Measurements from ENCODE around the gene DUXA. TPM values are rescaled to one million over a fixed set of nuclear protein-coding genes. Genes with fewer than 3 reads are reported as not detected.
"Not testable (repeated sequence)": the region's sequence is repeated elsewhere in the genome, so short reads cannot be mapped to it uniquely, and the experiment has no call there.

Gene DUXA
- total RNA-seq, 1 donor from 2014 or later: not detected

- Mint-ChIP-seq H3K27ac (no peak overlapping the region), H3K4me1 (ENCODE audit: low read depth) (no peaks in the 10 kb centered on the region), H3K4me3 (no peak overlapping the region), H3K9me3 (peaks cover 48% of the 10 kb centered on the region), H3K27me3 (ENCODE audit: insufficient read depth) (no peaks in the 10 kb centered on the region), H3K36me3 (ENCODE audit: low read depth) (no peaks in the 10 kb centered on the region)
- intact Hi-C loops (cut with micrococcal nuclease): no loop called here
- no peak for DNase-seq (ENCODE audit: low spot score)
These were observed 14.4 kb downstream of the DUXA start for GRCh38 chr19:57152921-57153320.

GRCh38 chr19:57141699-57142098 lies 25.6 kb downstream of the DUXA start:
- H3K4me1 Mint-ChIP-seq (ENCODE audit: low read depth): no peaks in the 10 kb centered on the region
- peaks cover 46% of the 10 kb centered on the region for H3K9me3 Mint-ChIP-seq
- peaks cover 3% of the 10 kb centered on the region for H3K36me3 Mint-ChIP-seq (ENCODE audit: low read depth)
- intact Hi-C loops (cut with micrococcal nuclease): no loop called here
- H3K27ac Mint-ChIP-seq: no peak overlapping the region
- DNase-seq (ENCODE audit: low spot score): no peak
- H3K27me3 Mint-ChIP-seq (ENCODE audit: insufficient read depth): no peaks in the 10 kb centered on the region
- no peak overlapping the region for H3K4me3 Mint-ChIP-seq

- Mint-ChIP-seq H3K27ac (no peak overlapping the region), H3K4me3 (no peak overlapping the region), H3K9me3 (peaks cover 55% of the 10 kb centered on the region), H3K27me3 (ENCODE audit: insufficient read depth) (no peaks in the 10 kb centered on the region), H3K36me3 (ENCODE audit: low read depth) (peaks cover 2% of the 10 kb centered on the region), H3K4me1 (ENCODE audit: low read depth) (no peaks in the 10 kb centered on the region)
- no peak for DNase-seq (ENCODE audit: low spot score)
- intact Hi-C loops (cut with micrococcal nuclease): no loop called here
These were observed 31.5 kb downstream of the DUXA start for GRCh38 chr19:57135797-57136196.

- intact Hi-C loops (cut with micrococcal nuclease); H3K27ac Mint-ChIP-seq; DNase-seq (ENCODE audit: low spot score); H3K4me1 Mint-ChIP-seq (ENCODE audit: low read depth); H3K36me3 Mint-ChIP-seq (ENCODE audit: low read depth); H3K27me3 Mint-ChIP-seq (ENCODE audit: insufficient read depth); H3K4me3 Mint-ChIP-seq: not testable (repeated sequence)
- peaks cover 83% of the 10 kb centered on the region for H3K9me3 Mint-ChIP-seq
These were observed 39.9 kb downstream of the DUXA start for GRCh38 chr19:57127403-57127802.

GRCh38 chr19:57123882-57124281 lies 43.4 kb downstream of the DUXA start:
- Mint-ChIP-seq H3K9me3 (peaks cover 63% of the 10 kb centered on the region), H3K27ac (no peak overlapping the region), H3K27me3 (ENCODE audit: insufficient read depth) (no peaks in the 10 kb centered on the region), H3K36me3 (ENCODE audit: low read depth) (no peaks in the 10 kb centered on the region), H3K4me1 (ENCODE audit: low read depth) (no peaks in the 10 kb centered on the region), H3K4me3 (no peak overlapping the region)
- DNase-seq (ENCODE audit: low spot score): no peak
- intact Hi-C loops (cut with micrococcal nuclease): no loop called here

- Mint-ChIP-seq H3K4me3 (no peak overlapping the region), H3K4me1 (ENCODE audit: low read depth) (no peaks in the 10 kb centered on the region), H3K36me3 (ENCODE audit: low read depth) (no peaks in the 10 kb centered on the region), H3K9me3 (peaks cover 56% of the 10 kb centered on the region), H3K27ac (no peak overlapping the region), H3K27me3 (ENCODE audit: insufficient read depth) (no peaks in the 10 kb centered on the region)
- DNase-seq (ENCODE audit: low spot score): no peak
- intact Hi-C loops (cut with micrococcal nuclease): no loop called here
These were observed 48.4 kb downstream of the DUXA start for GRCh38 chr19:57118848-57119247.

GRCh38 chr19:57113501-57113900 lies 53.8 kb downstream of the DUXA start:
- H3K4me1 Mint-ChIP-seq (ENCODE audit: low read depth); H3K36me3 Mint-ChIP-seq (ENCODE audit: low read depth); H3K4me3 Mint-ChIP-seq; H3K27ac Mint-ChIP-seq; H3K27me3 Mint-ChIP-seq (ENCODE audit: insufficient read depth); DNase-seq (ENCODE audit: low spot score): not testable (repeated sequence)
- intact Hi-C loops (cut with micrococcal nuclease): loop anchor here (5.0 kb wide), 1 partner anchor 509 kb away; no protein-coding TSS in a partner anchor
- H3K9me3 Mint-ChIP-seq: peaks cover 55% of the 10 kb centered on the region

- Mint-ChIP-seq H3K4me1 (ENCODE audit: low read depth) (no peaks in the 10 kb centered on the region), H3K9me3 (peaks cover 51% of the 10 kb centered on the region)
- intact Hi-C loops (cut with micrococcal nuclease): loop anchor here (5.0 kb wide), 1 partner anchor 511 kb away; no protein-coding TSS in a partner anchor
These were observed 56.0 kb downstream of the DUXA start for GRCh38 chr19:57111329-57111644.

GRCh38 chr19:57110592-57111328 lies 56.5 kb downstream of the DUXA start:
- H3K4me3 Mint-ChIP-seq: no peak overlapping the region
- H3K36me3 Mint-ChIP-seq (ENCODE audit: low read depth): no peaks in the 10 kb centered on the region
- H3K9me3 Mint-ChIP-seq: peaks cover 48% of the 10 kb centered on the region
- H3K4me1 Mint-ChIP-seq (ENCODE audit: low read depth): no peaks in the 10 kb centered on the region
- no peak for DNase-seq (ENCODE audit: low spot score)
- intact Hi-C loops (cut with micrococcal nuclease): loop anchor here (5.0 kb wide), 1 partner anchor 512 kb away; no protein-coding TSS in a partner anchor
- H3K27ac Mint-ChIP-seq: no peak overlapping the region
- H3K27me3 Mint-ChIP-seq (ENCODE audit: insufficient read depth): no peaks in the 10 kb centered on the region

More at GRCh38 chr19:57111329-57111644, 56.0 kb downstream of the DUXA start:
- no peak overlapping the region for H3K4me3 Mint-ChIP-seq
- H3K27ac Mint-ChIP-seq: no peak overlapping the region
- H3K27me3 Mint-ChIP-seq (ENCODE audit: insufficient read depth): no peaks in the 10 kb centered on the region
- no peak for DNase-seq (ENCODE audit: low spot score)
- no peaks in the 10 kb centered on the region for H3K36me3 Mint-ChIP-seq (ENCODE audit: low read depth)

- DNase-seq (ENCODE audit: low spot score): no peak
- H3K36me3 Mint-ChIP-seq (ENCODE audit: low read depth): no peaks in the 10 kb centered on the region
- H3K4me1 Mint-ChIP-seq (ENCODE audit: low read depth): peaks cover 6% of the 10 kb centered on the region
- H3K9me3 Mint-ChIP-seq: peaks cover 41% of the 10 kb centered on the region
- no peaks in the 10 kb centered on the region for H3K27me3 Mint-ChIP-seq (ENCODE audit: insufficient read depth)
- H3K4me3 Mint-ChIP-seq: no peak overlapping the region
- intact Hi-C loops (cut with micrococcal nuclease): no loop called here
- H3K27ac Mint-ChIP-seq: no peak overlapping the region
These were observed 60.5 kb downstream of the DUXA start for GRCh38 chr19:57106722-57107235.

- Mint-ChIP-seq H3K4me3 (no peak overlapping the region), H3K9me3 (peaks cover 35% of the 10 kb centered on the region), H3K36me3 (ENCODE audit: low read depth) (no peaks in the 10 kb centered on the region), H3K27ac (no peak overlapping the region), H3K27me3 (ENCODE audit: insufficient read depth) (no peaks in the 10 kb centered on the region), H3K4me1 (ENCODE audit: low read depth) (peaks cover 6% of the 10 kb centered on the region)
- DNase-seq (ENCODE audit: low spot score): no peak
- intact Hi-C loops (cut with micrococcal nuclease): no loop called here
These were observed 61.1 kb downstream of the DUXA start for GRCh38 chr19:57105976-57106721.

Data from activated T-helper 1 cell treated with anti-CD3 and anti-CD28 coated beads, Interleukin-12 subunit alpha, Interleukin-12 subunit beta, Interleukin-2, Interleukin-4 antibody, amounts not matched to agents 30 ng/mL and 10 ng/mL and 1 ng/mL, durations not matched to agents 14 hours and 24 hours and 36 hours (primary cell).